GM13977 (cell line): ENCODE measurements around the gene TMEM156.

Experiments used
- DNase-seq: peaks from one replicate; pipeline ENCODE4 v3.0.0; 2012; ENCODE audit warnings: low spot score
- CTCF ChIP-seq: IDR thresholded peaks from 2 replicates; pipeline ENCODE4 v1.5.1; 2012; ENCODE audit warnings: mild to moderate bottlenecking, control low read depth; ENCODE audit not compliant: insufficient read depth; ENCODE audit errors: extremely low read depth, missing control alignments
- in situ Hi-C: fragments of 300-500 bp; cut with MboI; formaldehyde crosslinking; loops from one replicate; pipeline ENCODE4 v1.12.0; 2022; ENCODE audit warnings: low sequenced_read_pairs, low pct_unique_long_range_greater_than_20kb, mixed read lengths, inconsistent platforms; ENCODE audit not compliant: unreplicated experiment

TMEM156 gene

GRCh38 chr4:39032218-39033085 lies at the start of gene TMEM156:
Gene TMEM156, minus strand, starts transcription at chr4:39032409. Its CDS starts 96 bp downstream, at chr4:39032313.
- no peak for TF ChIP-seq CTCF
- DNase-seq, result peak; percentile 55
- in situ Hi-C loops, result no loop called here

GRCh38 chr4:39078829-39079228 lies 46.6 kb upstream of the TMEM156 start:
- in situ Hi-C loops, result no loop called here
- DNase-seq, result no peak
- no peak for TF ChIP-seq CTCF

GRCh38 chr4:39068907-39069306 lies 36.7 kb upstream of the TMEM156 start:
- no peak for TF ChIP-seq CTCF
- in situ Hi-C loops, result no loop called here
- no peak for DNase-seq

- TF ChIP-seq CTCF, result no peak
- in situ Hi-C loops, result no loop called here
- DNase-seq, result no peak
These were observed 35.2 kb upstream of the TMEM156 start for GRCh38 chr4:39067451-39067850.

- TF ChIP-seq CTCF, result no peak
- DNase-seq, result no peak
- in situ Hi-C loops, result no loop called here
These were observed 34.8 kb upstream of the TMEM156 start for GRCh38 chr4:39067031-39067430.

GRCh38 chr4:39066371-39066770 lies 34.2 kb upstream of the TMEM156 start:
- no peak for TF ChIP-seq CTCF
- DNase-seq, result no peak
- in situ Hi-C loops, result no loop called here
